ENCODE data around the gene INPP4A.

The INPP4A gene

GRCh38 chr2:98441706-98442450 lies 2.8 kb upstream of the INPP4A start:
- Histone ChIP-seq H3K4me1 (ENCODE audit: control insufficient read depth, low read depth, low read length) (peaks cover 58% of the 10 kb centered on the region), H3K4me3 (ENCODE audit: low read length) (peak overlapping the region; percentile 30), H3K9ac (ENCODE audit: low read length) (no peak overlapping the region)

GRCh38 chr2:98442488-98442887 lies 2.2 kb upstream of the INPP4A start:
- no peaks in the 10 kb centered on the region for H3K27me3 ChIP-seq (ENCODE audit: control insufficient read depth, insufficient read depth, low read length)
- H3K9ac ChIP-seq (ENCODE audit: low read length) = no peak overlapping the region
- H3K9me3 ChIP-seq (ENCODE audit: control insufficient read depth, low read depth, low read length) = no peaks in the 10 kb centered on the region
- peak overlapping the region; percentile 57 for H3K27ac ChIP-seq (ENCODE audit: low read length)
- peaks cover 57% of the 10 kb centered on the region for H3K4me1 ChIP-seq (ENCODE audit: control insufficient read depth, low read depth, low read length)
- H3K4me3 ChIP-seq (ENCODE audit: low read length) = peak overlapping the region; percentile 30
- H3K36me3 ChIP-seq (ENCODE audit: control insufficient read depth, low read depth, low read length) = no peaks in the 10 kb centered on the region

More at GRCh38 chr2:98441706-98442450, 2.8 kb upstream of the INPP4A start:
- H3K9me3 ChIP-seq (ENCODE audit: control insufficient read depth, low read depth, low read length) = no peaks in the 10 kb centered on the region
- no peaks in the 10 kb centered on the region for H3K36me3 ChIP-seq (ENCODE audit: control insufficient read depth, low read depth, low read length)
- peak overlapping the region; percentile 57 for H3K27ac ChIP-seq (ENCODE audit: low read length)
- H3K27me3 ChIP-seq (ENCODE audit: control insufficient read depth, insufficient read depth, low read length) = no peaks in the 10 kb centered on the region

- Histone ChIP-seq H3K36me3 (ENCODE audit: control insufficient read depth, low read depth, low read length) (no peaks in the 10 kb centered on the region), H3K27me3 (ENCODE audit: control insufficient read depth, insufficient read depth, low read length) (no peaks in the 10 kb centered on the region), H3K4me3 (ENCODE audit: low read length) (peak overlapping the region; percentile 92), H3K27ac (ENCODE audit: low read length) (no peak overlapping the region), H3K9me3 (ENCODE audit: control insufficient read depth, low read depth, low read length) (no peaks in the 10 kb centered on the region), H3K9ac (ENCODE audit: low read length) (peak overlapping the region; percentile 71), H3K4me1 (ENCODE audit: control insufficient read depth, low read depth, low read length) (peaks cover 58% of the 10 kb centered on the region)
These were observed 572 bp downstream of the INPP4A start for GRCh38 chr2:98445177-98445682.

- no peak overlapping the region for H3K27ac ChIP-seq (ENCODE audit: low read length)
- H3K9me3 ChIP-seq (ENCODE audit: control insufficient read depth, low read depth, low read length) = no peaks in the 10 kb centered on the region
- H3K36me3 ChIP-seq (ENCODE audit: control insufficient read depth, low read depth, low read length) = no peaks in the 10 kb centered on the region
- no peaks in the 10 kb centered on the region for H3K27me3 ChIP-seq (ENCODE audit: control insufficient read depth, insufficient read depth, low read length)
- H3K9ac ChIP-seq (ENCODE audit: low read length) = peak overlapping the region; percentile 71
- H3K4me3 ChIP-seq (ENCODE audit: low read length) = peak overlapping the region; percentile 92
- peaks cover 60% of the 10 kb centered on the region for H3K4me1 ChIP-seq (ENCODE audit: control insufficient read depth, low read depth, low read length)
These were observed 1.3 kb downstream of the INPP4A start for GRCh38 chr2:98445683-98446581.

- no peaks in the 10 kb centered on the region for H3K27me3 ChIP-seq (ENCODE audit: control insufficient read depth, insufficient read depth, low read length)
- H3K27ac ChIP-seq (ENCODE audit: low read length) = no peak overlapping the region
- no peaks in the 10 kb centered on the region for H3K36me3 ChIP-seq (ENCODE audit: control insufficient read depth, low read depth, low read length)
- no peak overlapping the region for H3K9ac ChIP-seq (ENCODE audit: low read length)
- peaks cover 62% of the 10 kb centered on the region for H3K4me1 ChIP-seq (ENCODE audit: control insufficient read depth, low read depth, low read length)
- H3K9me3 ChIP-seq (ENCODE audit: control insufficient read depth, low read depth, low read length) = no peaks in the 10 kb centered on the region
- peak overlapping the region; percentile 3 for H3K4me3 ChIP-seq (ENCODE audit: low read length)
These were observed 2.2 kb downstream of the INPP4A start for GRCh38 chr2:98446850-98447249.

- H3K4me3 ChIP-seq (ENCODE audit: low read length) = no peak overlapping the region
- no peaks in the 10 kb centered on the region for H3K27me3 ChIP-seq (ENCODE audit: control insufficient read depth, insufficient read depth, low read length)
- no peak overlapping the region for H3K9ac ChIP-seq (ENCODE audit: low read length)
- no peak overlapping the region for H3K27ac ChIP-seq (ENCODE audit: low read length)
- no peaks in the 10 kb centered on the region for H3K9me3 ChIP-seq (ENCODE audit: control insufficient read depth, low read depth, low read length)
- no peaks in the 10 kb centered on the region for H3K36me3 ChIP-seq (ENCODE audit: control insufficient read depth, low read depth, low read length)
- peaks cover 61% of the 10 kb centered on the region for H3K4me1 ChIP-seq (ENCODE audit: control insufficient read depth, low read depth, low read length)
These were observed 3.9 kb downstream of the INPP4A start for GRCh38 chr2:98448441-98449145.

- no peaks in the 10 kb centered on the region for H3K36me3 ChIP-seq (ENCODE audit: control insufficient read depth, low read depth, low read length)
- H3K9me3 ChIP-seq (ENCODE audit: control insufficient read depth, low read depth, low read length) = no peaks in the 10 kb centered on the region
- H3K4me3 ChIP-seq (ENCODE audit: low read length) = no peak overlapping the region
- H3K4me1 ChIP-seq (ENCODE audit: control insufficient read depth, low read depth, low read length) = peaks cover 43% of the 10 kb centered on the region
- H3K9ac ChIP-seq (ENCODE audit: low read length) = no peak overlapping the region
- H3K27me3 ChIP-seq (ENCODE audit: control insufficient read depth, insufficient read depth, low read length) = no peaks in the 10 kb centered on the region
- no peak overlapping the region for H3K27ac ChIP-seq (ENCODE audit: low read length)
These were observed 7.9 kb downstream of the INPP4A start for GRCh38 chr2:98452396-98453027.

- Histone ChIP-seq H3K4me3 (ENCODE audit: low read length) (no peak overlapping the region), H3K9ac (ENCODE audit: low read length) (no peak overlapping the region), H3K4me1 (ENCODE audit: control insufficient read depth, low read depth, low read length) (peaks cover 43% of the 10 kb centered on the region), H3K36me3 (ENCODE audit: control insufficient read depth, low read depth, low read length) (no peaks in the 10 kb centered on the region), H3K27ac (ENCODE audit: low read length) (no peak overlapping the region), H3K27me3 (ENCODE audit: control insufficient read depth, insufficient read depth, low read length) (no peaks in the 10 kb centered on the region), H3K9me3 (ENCODE audit: control insufficient read depth, low read depth, low read length) (no peaks in the 10 kb centered on the region)
These were observed 8.4 kb downstream of the INPP4A start for GRCh38 chr2:98453083-98453482.

- Histone ChIP-seq H3K9me3 (ENCODE audit: control insufficient read depth, low read depth, low read length) (no peaks in the 10 kb centered on the region), H3K27ac (ENCODE audit: low read length) (no peak overlapping the region), H3K9ac (ENCODE audit: low read length) (no peak overlapping the region), H3K4me3 (ENCODE audit: low read length) (no peak overlapping the region), H3K36me3 (ENCODE audit: control insufficient read depth, low read depth, low read length) (no peaks in the 10 kb centered on the region), H3K4me1 (ENCODE audit: control insufficient read depth, low read depth, low read length) (peaks cover 40% of the 10 kb centered on the region), H3K27me3 (ENCODE audit: control insufficient read depth, insufficient read depth, low read length) (no peaks in the 10 kb centered on the region)
These were observed 8.9 kb downstream of the INPP4A start for GRCh38 chr2:98453531-98453930.

- Histone ChIP-seq H3K9ac (ENCODE audit: low read length) (no peak overlapping the region), H3K9me3 (ENCODE audit: control insufficient read depth, low read depth, low read length) (no peaks in the 10 kb centered on the region), H3K36me3 (ENCODE audit: control insufficient read depth, low read depth, low read length) (no peaks in the 10 kb centered on the region), H3K27ac (ENCODE audit: low read length) (no peak overlapping the region), H3K4me1 (ENCODE audit: control insufficient read depth, low read depth, low read length) (peaks cover 41% of the 10 kb centered on the region), H3K27me3 (ENCODE audit: control insufficient read depth, insufficient read depth, low read length) (no peaks in the 10 kb centered on the region), H3K4me3 (ENCODE audit: low read length) (peak overlapping the region; percentile 26)
These were observed 9.4 kb downstream of the INPP4A start for GRCh38 chr2:98454073-98454472.

Measured in iPS-18a (cell line).